ENCODE results near the gene USP28.

DNA sequence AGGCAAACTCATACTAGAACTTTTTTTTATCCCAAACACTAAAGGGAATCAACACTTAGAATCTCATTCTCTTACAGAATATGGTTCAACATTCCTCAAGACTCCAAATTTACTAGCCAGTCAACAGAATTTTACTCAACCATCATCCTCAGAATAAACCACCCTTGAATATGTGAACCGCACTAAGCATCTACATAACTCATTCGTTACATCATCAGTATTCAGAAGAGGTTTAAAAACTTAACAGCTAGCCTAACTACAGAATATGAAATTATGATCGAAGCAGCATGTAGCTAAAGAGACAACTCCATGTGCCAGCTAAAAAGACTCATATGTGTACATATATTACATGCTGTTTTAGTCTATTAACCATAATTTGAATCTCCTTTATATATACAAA is 47.9 kb downstream of the USP28 start:
- TF ChIP-seq, protein P1, sequence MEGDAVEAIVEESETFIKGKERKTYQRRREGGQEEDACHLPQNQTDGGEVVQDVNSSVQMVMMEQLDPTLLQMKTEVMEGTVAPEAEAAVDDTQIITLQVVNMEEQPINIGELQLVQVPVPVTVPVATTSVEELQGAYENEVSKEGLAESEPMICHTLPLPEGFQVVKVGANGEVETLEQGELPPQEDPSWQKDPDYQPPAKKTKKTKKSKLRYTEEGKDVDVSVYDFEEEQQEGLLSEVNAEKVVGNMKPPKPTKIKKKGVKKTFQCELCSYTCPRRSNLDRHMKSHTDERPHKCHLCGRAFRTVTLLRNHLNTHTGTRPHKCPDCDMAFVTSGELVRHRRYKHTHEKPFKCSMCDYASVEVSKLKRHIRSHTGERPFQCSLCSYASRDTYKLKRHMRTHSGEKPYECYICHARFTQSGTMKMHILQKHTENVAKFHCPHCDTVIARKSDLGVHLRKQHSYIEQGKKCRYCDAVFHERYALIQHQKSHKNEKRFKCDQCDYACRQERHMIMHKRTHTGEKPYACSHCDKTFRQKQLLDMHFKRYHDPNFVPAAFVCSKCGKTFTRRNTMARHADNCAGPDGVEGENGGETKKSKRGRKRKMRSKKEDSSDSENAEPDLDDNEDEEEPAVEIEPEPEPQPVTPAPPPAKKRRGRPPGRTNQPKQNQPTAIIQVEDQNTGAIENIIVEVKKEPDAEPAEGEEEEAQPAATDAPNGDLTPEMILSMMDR (conservative IDR thresholded peaks at IDR 0.05; ENCODE audit: low read length) = no peak
- no peak for TF ChIP-seq EZH2phosphoT487 (IDR thresholded peaks at IDR 0.05; ENCODE audit: borderline replicate concordance)

Measured in Loucy (cell line).